A549 (cell line): ENCODE measurements around the gene IRF2BPL. TPM values are rescaled to one million over a fixed set of nuclear protein-coding genes. Genes with fewer than 3 reads are reported as not detected.

Experiments used
- ATAC-seq, 2 experiments: fragments of 200-7000 bp in 1 of 2; fragments of >200 bp in 1 of 2; cut with Nextera tagmentation in 1 of 2; cut with Tn5 transposase in 1 of 2; 3 replicates each; pipeline versions ENCODE4 v1.8.0 to v1.9.1; 2018 to 2020; ENCODE audit warnings: mild to moderate bottlenecking in 1 of 2, moderate library complexity in 1 of 2
- CTCF ChIA-PET: fragments of 300-600 bp; sonication (Branson Sonifier 250); formaldehyde crosslinking; extraction: SDS; loops from one replicate; lab custom pipeline; 2021; ENCODE audit warnings: antibody characterized with exemption, inconsistent platforms; lab: Yijun Ruan, JAX
- POLR2A ChIA-PET: fragments of 350-600 bp; formaldehyde crosslinking; extraction: SDS; loops from one replicate; lab custom pipeline; 2021; ENCODE audit warnings: antibody characterized with exemption, inconsistent platforms; lab: Yijun Ruan, JAX
- DNase-seq, 2 experiments: peaks; one replicate each; pipeline versions ENCODE4 v3.0.0 to v3.0.0-alpha.2; 2011 to 2016; ENCODE audit warnings: low read depth in 1 of 2, low spot score in 1 of 2
- FAIRE-seq: peaks from 2 replicates; lab custom pipeline; 2011; peaks lifted over from hg19 to GRCh38; lab: Jason Lieb, UNC
- H3K27ac ChIP-seq, 2 experiments: fragments of >200 bp; sonication (Bioruptor Twin); formaldehyde crosslinking; 3 replicates each; pipeline ENCODE4 v1.5.1; 2016 to 2017
- H3K4me1 ChIP-seq: fragments of >200 bp; sonication (Bioruptor Twin); formaldehyde crosslinking; 3 replicates; pipeline ENCODE4 v1.6.1; 2016
- H3K4me2 ChIP-seq: fragments of >200 bp; sonication (Bioruptor Twin); formaldehyde crosslinking; 3 replicates; pipeline ENCODE4 v1.6.1; 2016
- H3K4me3 ChIP-seq: fragments of >200 bp; sonication (Bioruptor Twin); formaldehyde crosslinking; 3 replicates; pipeline ENCODE4 v1.5.1; 2016
- H3K9me3 ChIP-seq: fragments of >200 bp; sonication (Bioruptor Twin); formaldehyde crosslinking; 3 replicates; pipeline ENCODE4 v1.6.1; 2016
- CHD4 ChIP-seq: fragments of 200-600 bp; sonication (generic); IDR thresholded peaks from 2 replicates; pipeline ENCODE4 v1.6.1; 2016; ENCODE audit warnings: antibody characterized with exemption, mild to moderate bottlenecking, borderline replicate concordance
- EP300 ChIP-seq, 2 experiments: fragments of >200 bp; sonication (Bioruptor Twin); formaldehyde crosslinking; IDR thresholded peaks; 2 replicates in 1 of 2; 3 replicates in 1 of 2; pipeline ENCODE4 v1.6.1; 2016 to 2017
- ESRRA ChIP-seq: fragments of 150-350 bp; IDR thresholded peaks from 2 replicates; pipeline ENCODE4 v1.6.1; 2014; ENCODE audit warnings: mild to moderate bottlenecking, low read length, borderline replicate concordance
- GATA3 ChIP-seq: IDR thresholded peaks from 2 replicates; pipeline ENCODE4 v1.6.1; 2012; ENCODE audit warnings: borderline replicate concordance
- KDM1A ChIP-seq: fragments of 200-600 bp; sonication (generic); IDR thresholded peaks from 2 replicates; pipeline ENCODE4 v1.6.1; 2016; ENCODE audit warnings: low read depth, mild to moderate bottlenecking
- KDM5A ChIP-seq: fragments of 200-600 bp; sonication (generic); IDR thresholded peaks from 2 replicates; pipeline ENCODE4 v1.6.1; 2016; ENCODE audit warnings: antibody characterized with exemption, mild to moderate bottlenecking
- MAZ ChIP-seq: fragments of 150-350 bp; IDR thresholded peaks from 2 replicates; pipeline ENCODE4 v1.6.1; 2014; ENCODE audit warnings: antibody characterized with exemption, low read depth, low read length, borderline replicate concordance
- PHF8 ChIP-seq: fragments of 200-600 bp; sonication (generic); IDR thresholded peaks from 2 replicates; pipeline ENCODE4 v1.6.1; 2016; ENCODE audit warnings: low read depth, mild to moderate bottlenecking, antibody characterized with exemption, moderate library complexity, borderline replicate concordance
- POLR2A ChIP-seq: IDR thresholded peaks from 2 replicates; pipeline ENCODE4 v1.6.1; 2012; ENCODE audit warnings: mild to moderate bottlenecking, low read length
- RNF2 ChIP-seq: fragments of 200-600 bp; sonication (generic); IDR thresholded peaks from 2 replicates; pipeline ENCODE4 v1.6.1; 2016; ENCODE audit warnings: low read depth, mild to moderate bottlenecking, antibody characterized with exemption, moderate library complexity, borderline replicate concordance
- SMC3 ChIP-seq: fragments of >200 bp; sonication (Bioruptor Twin); formaldehyde crosslinking; IDR thresholded peaks from 3 replicates; pipeline ENCODE4 v1.6.1; 2018; ENCODE audit warnings: inconsistent platforms
- ZFP36 ChIP-seq: fragments of 450-650 bp; IDR thresholded peaks from 2 replicates; pipeline ENCODE4 v1.6.1; 2014; ENCODE audit warnings: borderline replicate concordance; ENCODE audit not compliant: partially characterized antibody
- WGBS: methylation state at CpG from one replicate; pipeline ENCODE4 v1.1.6; 2017; ENCODE audit errors: missing lambda C conversion rate; 5-methylcytosine and 5-hydroxymethylcytosine counted together
- polyA plus RNA-seq, 4 experiments: library from polyadenylated mRNA; depleted of rRNA in 3 of 4; stranded (reverse); fragments of >200 nt; fragmentation: RNase III in 1 of 4; extraction: RNeasy Plus Mini Kit Qiagen cat#74134 plus additional on column Dnase treatment in 1 of 4; gene quantifications; 2 replicates in 3 of 4; 3 replicates in 1 of 4; pipeline ENCODE4 v1.2.3, GENCODE V29; 2011 to 2017
- TF ChIP-seq, protein P1 (sequence below): IDR thresholded peaks from 2 replicates; pipeline ENCODE4 v1.6.1; 2012

The IRF2BPL gene
- polyA plus RNA-seq, 2 of the 4 experiments (the other 2 are of a cell fraction): 18.1 to 28.3 TPM

DNA sequence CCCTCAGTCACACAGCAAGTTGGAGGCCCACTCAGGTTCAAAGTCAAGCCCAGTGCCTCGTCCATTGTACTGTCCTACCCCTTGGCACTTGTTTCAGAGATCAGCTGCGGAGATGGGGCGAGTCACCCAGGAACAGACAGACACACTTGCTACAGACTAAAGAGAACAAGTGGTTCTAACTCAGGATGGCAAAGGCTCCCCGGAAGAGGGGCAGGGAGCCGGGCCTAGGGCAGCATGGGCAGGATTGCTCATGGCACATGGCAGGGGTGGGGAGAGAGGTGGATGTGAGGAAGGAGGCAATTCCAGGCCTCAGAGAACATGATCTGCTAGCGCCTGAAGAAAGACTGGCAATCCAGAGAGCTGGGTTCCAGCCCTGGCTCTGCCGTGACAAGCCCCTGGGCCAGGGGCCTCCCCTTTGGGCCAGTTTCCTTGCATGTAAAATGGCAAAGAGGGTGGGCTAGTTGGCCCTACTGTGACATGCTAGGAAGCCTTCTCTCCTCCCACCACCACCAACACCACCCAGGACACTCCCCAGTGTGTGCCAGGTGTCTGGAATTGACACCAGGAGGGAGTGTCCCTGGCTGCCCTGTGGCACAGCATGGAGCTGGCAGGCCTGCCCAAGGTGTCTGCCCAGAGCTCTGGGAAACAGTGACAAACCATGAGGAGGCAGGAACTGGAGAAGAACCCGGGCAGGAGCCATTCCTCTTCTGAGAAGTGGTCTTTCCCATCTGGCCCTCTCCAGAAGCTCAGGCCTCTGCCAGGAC lies 24.0 kb upstream of the IRF2BPL start:
- WGBS: 74% methylated on average over 8 of the region's 8 CpGs
- Histone ChIP-seq H3K27ac (peak overlapping the region; percentile 66 to 81), H3K4me2 (peak overlapping the region; percentile 19; the same call in 1 of the 3 replicates), H3K4me1 (peaks cover 19% of the 10 kb centered on the region), H3K4me3 (no peak overlapping the region), H3K9me3 (peaks cover 14% of the 10 kb centered on the region)
- POLR2A ChIA-PET: no interaction called here
- CTCF ChIA-PET: interaction anchor here (0.9 to 5.3 kb wide), 12 partner anchors 8 to 192 kb away, joined by 3 to 43 read pairs (median 6); no protein-coding TSS in a partner anchor
- FAIRE-seq: no peak
- DNase-seq: no peak
- TF ChIP-seq KDM1A: no peak
- TF ChIP-seq, protein P1, sequence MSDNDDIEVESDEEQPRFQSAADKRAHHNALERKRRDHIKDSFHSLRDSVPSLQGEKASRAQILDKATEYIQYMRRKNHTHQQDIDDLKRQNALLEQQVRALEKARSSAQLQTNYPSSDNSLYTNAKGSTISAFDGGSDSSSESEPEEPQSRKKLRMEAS: 0 out of 2 replicates have a peak, but pooled peaks have one; percentile 17
- no peak for TF ChIP-seq PHF8
- TF ChIP-seq ESRRA: no peak
- peak; percentile 58 to 64; a peak in 5 of 6 replicates for ATAC-seq

- H3K27ac ChIP-seq: peak overlapping the region; percentile 29 to 81; a peak in 4 of 6 replicates
Observed at GRCh38 chr14:77051116-77051515, 22.6 kb upstream of the IRF2BPL start.

DNA sequence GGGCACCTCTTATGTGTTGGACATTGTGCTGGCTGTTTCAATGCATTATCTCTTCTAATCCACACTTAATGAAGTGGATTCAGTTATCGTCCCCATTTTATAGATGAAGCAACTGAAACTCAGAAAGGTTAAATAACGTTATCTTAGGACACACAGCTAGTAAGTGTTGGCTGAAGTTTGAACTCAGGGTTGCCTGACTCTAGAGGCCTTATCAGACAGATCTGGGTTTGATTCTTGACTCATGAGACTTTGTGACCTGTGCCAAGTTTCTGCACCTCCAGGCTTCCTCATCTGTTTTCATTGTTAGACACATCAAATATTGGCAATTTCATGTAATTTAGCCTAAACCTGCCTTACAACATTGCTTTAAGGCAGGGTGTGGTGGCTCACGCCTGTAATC lies 18.2 kb upstream of the IRF2BPL start:
- ATAC-seq (no peak), FAIRE-seq (no peak), DNase-seq (no peak)
- WGBS: 46% methylated on average over 3 of the region's 3 CpGs
- no peak overlapping the region for H3K4me3 ChIP-seq
- TF ChIP-seq GATA3: peak; percentile 81
- TF ChIP-seq, protein P1: no peak
- peaks cover 63% of the 10 kb centered on the region for H3K4me1 ChIP-seq
- peak overlapping the region; percentile 63 for H3K4me2 ChIP-seq
- CTCF ChIA-PET: interaction anchor here (1.2 to 13.6 kb wide), 8 partner anchors 9 to 171 kb away, joined by 3 to 182 read pairs (median 13); no protein-coding TSS in a partner anchor
- POLR2A ChIA-PET: interaction anchor here (1.6 to 4.3 kb wide), 2 partner anchors 13 to 133 kb away, joined by 4 to 26 read pairs; no protein-coding TSS in a partner anchor
- H3K9me3 ChIP-seq: no peaks in the 10 kb centered on the region
- peak overlapping the region; percentile 90 to 99 for H3K27ac ChIP-seq

More at GRCh38 chr14:77051116-77051515, 22.6 kb upstream of the IRF2BPL start:
- CTCF ChIA-PET: interaction anchor here (0.6 to 13.6 kb wide), 5 partner anchors 9 to 458 kb away, joined by 4 to 182 read pairs (median 5); no protein-coding TSS in a partner anchor
- no peak for DNase-seq
- no peak overlapping the region for H3K4me3 ChIP-seq
- peaks cover 10% of the 10 kb centered on the region for H3K9me3 ChIP-seq
- H3K4me1 ChIP-seq: peaks cover 30% of the 10 kb centered on the region
- WGBS: 63% methylated on average over 11 of the region's 11 CpGs
- H3K4me2 ChIP-seq: no peak overlapping the region
- no peak for ATAC-seq
- no peak for FAIRE-seq
- TF ChIP-seq POLR2A (no peak), SMC3 (no peak), GATA3 (no peak), MAZ (no peak), RNF2 (no peak)
- TF ChIP-seq, protein P1: no peak
- POLR2A ChIA-PET: no interaction called here

- peaks cover 66% of the 10 kb centered on the region for H3K4me1 ChIP-seq
- CTCF ChIA-PET: interaction anchor here (0.6 to 13.6 kb wide), 16 partner anchors 8 to 174 kb away, joined by 3 to 182 read pairs (median 7); partner anchors contain the start of gene IRF2BPL
- peak overlapping the region; percentile 63 for H3K4me2 ChIP-seq
- no peak for DNase-seq
- ATAC-seq: peak in 1 of 2 experiments; percentile 36; a peak in 4 of 6 replicates
- H3K27ac ChIP-seq: peak overlapping the region; percentile 90 to 99
- TF ChIP-seq, protein P1: peak; percentile 28; the same call in 1 of the 2 replicates
- TF ChIP-seq KDM5A (no peak), PHF8 (no peak), EP300 (IDR thresholded peaks at IDR 0.05) (peak in 1 of 2 experiments; percentile 33; a peak in 1 of 5 replicates), ZFP36 (no peak), CHD4 (no peak), GATA3 (no peak)
- TF ChIP-seq, all 56 proteins: peak for 2
- FAIRE-seq: no peak
- POLR2A ChIA-PET: interaction anchor here (1.2 to 4.3 kb wide), 8 partner anchors 11 to 140 kb away, joined by 3 to 44 read pairs (median 4); partner anchors contain the start of gene IRF2BPL
- Histone ChIP-seq H3K4me3 (no peak overlapping the region), H3K9me3 (no peaks in the 10 kb centered on the region)
- WGBS: 52% methylated on average over 9 of the region's 9 CpGs
Observed at GRCh38 chr14:77045238-77046162, 17.0 kb upstream of the IRF2BPL start.
